GM13976 (cell line): ENCODE data around the gene MS4A8.
"Not testable (repeated sequence)": the region's sequence is repeated elsewhere in the genome, so short reads cannot be mapped to it uniquely, and the experiment has no call there.

Experiments
- DNase-seq: peaks from one replicate; pipeline ENCODE4 v3.0.0; 2012; ENCODE audit warnings: low spot score
- CTCF ChIP-seq: IDR thresholded peaks from 2 replicates; pipeline ENCODE4 v1.5.1; 2012; ENCODE audit warnings: borderline replicate concordance, mild to moderate bottlenecking; ENCODE audit not compliant: insufficient read depth; ENCODE audit errors: extremely low read depth, missing control alignments, control extremely low read depth
- in situ Hi-C: fragments of 300-500 bp; cut with MboI; formaldehyde crosslinking; loops from one replicate; pipeline ENCODE4 v1.12.0; 2022; ENCODE audit warnings: low sequenced_read_pairs, mixed read lengths, inconsistent platforms; ENCODE audit not compliant: unreplicated experiment

The MS4A8 gene

GRCh38 chr11:60699284-60699691 lies at the start of gene MS4A8:
Gene MS4A8 (plus strand): TSS chr11:60699612. CDS start chr11:60700861, 1,249 bp downstream.
- in situ Hi-C loops = no loop called here
- DNase-seq = no peak
- TF ChIP-seq CTCF = no peak

- no peak for TF ChIP-seq CTCF
- DNase-seq = no peak
These were observed 41.5 kb upstream of the MS4A8 start for GRCh38 chr11:60657888-60658287.

GRCh38 chr11:60658409-60658808 lies 41.0 kb upstream of the MS4A8 start:
- TF ChIP-seq CTCF = no peak
- in situ Hi-C loops = no loop called here
- no peak for DNase-seq

More at GRCh38 chr11:60657888-60658287, 41.5 kb upstream of the MS4A8 start:
- in situ Hi-C loops = no loop called here

- in situ Hi-C loops = no loop called here
- TF ChIP-seq CTCF = no peak
- no peak for DNase-seq
These were observed 27.2 kb upstream of the MS4A8 start for GRCh38 chr11:60672255-60672654.

GRCh38 chr11:60678231-60678630 lies 21.2 kb upstream of the MS4A8 start:
- in situ Hi-C loops = not testable (repeated sequence)

GRCh38 chr11:60679879-60680278 lies 19.5 kb upstream of the MS4A8 start:
- TF ChIP-seq CTCF = no peak
- no peak for DNase-seq
- in situ Hi-C loops = no loop called here

More at GRCh38 chr11:60678231-60678630, 21.2 kb upstream of the MS4A8 start:
- DNase-seq = not testable (repeated sequence)

- TF ChIP-seq CTCF = no peak
- no peak for DNase-seq
- in situ Hi-C loops = no loop called here
These were observed 18.8 kb upstream of the MS4A8 start for GRCh38 chr11:60680455-60681119.

- DNase-seq, in situ Hi-C loops: not testable (repeated sequence)
These were observed 14.9 kb upstream of the MS4A8 start for GRCh38 chr11:60684541-60684848.
